Measurements from ENCODE around the gene C9orf153. TPM values are rescaled to one million over a fixed set of nuclear protein-coding genes. Genes with fewer than 3 reads are reported as not detected.

C9orf153 gene
- 0.19 and 0.34 TPM in 2 replicates for total RNA-seq
- long read RNA-seq = 0 reads

- Mint-ChIP-seq H3K27me3 (ENCODE audit: low read depth) (no peaks in the 10 kb centered on the region), H3K4me3 (no peak within 1 kb of the TSS), H3K4me1 (peaks cover 19% of the 10 kb centered on the region), H3K27ac (ENCODE audit: unreplicated experiment) (no peak within 1 kb of the TSS), H3K36me3 (ENCODE audit: low read depth) (peaks cover 11% of the 10 kb centered on the region), H3K9me3 (no peaks in the 10 kb centered on the region)
- no peak for DNase-seq (ENCODE audit: low read depth, low spot score)
- TF ChIP-seq CTCF (conservative IDR thresholded peaks at IDR 0.05) = no peak
Measured at GRCh38 chr9:86259557-86259956, at the start of gene C9orf153. C9orf153 (minus strand) TSS chr9:86259657; CDS start chr9:86229603, 30,054 bp downstream.

- Mint-ChIP-seq H3K9me3 (no peaks in the 10 kb centered on the region), H3K4me3 (no peak overlapping the region), H3K27ac (ENCODE audit: unreplicated experiment) (no peak overlapping the region), H3K27me3 (ENCODE audit: low read depth) (no peaks in the 10 kb centered on the region), H3K36me3 (ENCODE audit: low read depth) (peaks cover 35% of the 10 kb centered on the region), H3K4me1 (peaks cover 7% of the 10 kb centered on the region)
- no peak for DNase-seq (ENCODE audit: low read depth, low spot score)
- TF ChIP-seq CTCF (conservative IDR thresholded peaks at IDR 0.05) = no peak
Measured at GRCh38 chr9:86308687-86309086, 49.2 kb upstream of the C9orf153 start.

GRCh38 chr9:86304236-86304730 lies 44.8 kb upstream of the C9orf153 start:
- DNase-seq (ENCODE audit: low read depth, low spot score) = no peak
- Mint-ChIP-seq H3K4me3 (no peak overlapping the region), H3K9me3 (no peaks in the 10 kb centered on the region), H3K4me1 (peaks cover 9% of the 10 kb centered on the region), H3K27ac (ENCODE audit: unreplicated experiment) (no peak overlapping the region), H3K27me3 (ENCODE audit: low read depth) (no peaks in the 10 kb centered on the region), H3K36me3 (ENCODE audit: low read depth) (peaks cover 17% of the 10 kb centered on the region)
- TF ChIP-seq CTCF (conservative IDR thresholded peaks at IDR 0.05) = no peak

GRCh38 chr9:86303316-86303975 lies 44.0 kb upstream of the C9orf153 start:
- Mint-ChIP-seq H3K36me3 (ENCODE audit: low read depth) (peaks cover 17% of the 10 kb centered on the region), H3K27ac (ENCODE audit: unreplicated experiment) (peak overlapping the region; percentile 89), H3K4me3 (no peak overlapping the region), H3K9me3 (no peaks in the 10 kb centered on the region), H3K27me3 (ENCODE audit: low read depth) (no peaks in the 10 kb centered on the region), H3K4me1 (peaks cover 9% of the 10 kb centered on the region)
- no peak for DNase-seq (ENCODE audit: low read depth, low spot score)
- no peak for TF ChIP-seq CTCF (conservative IDR thresholded peaks at IDR 0.05)

- no peak for DNase-seq (ENCODE audit: low read depth, low spot score)
- no peaks in the 10 kb centered on the region for H3K9me3 Mint-ChIP-seq
- no peak overlapping the region for H3K4me3 Mint-ChIP-seq
- TF ChIP-seq CTCF (conservative IDR thresholded peaks at IDR 0.05) = no peak
- no peaks in the 10 kb centered on the region for H3K27me3 Mint-ChIP-seq (ENCODE audit: low read depth)
- H3K27ac Mint-ChIP-seq (ENCODE audit: unreplicated experiment) = no peak overlapping the region
- peaks cover 18% of the 10 kb centered on the region for H3K36me3 Mint-ChIP-seq (ENCODE audit: low read depth)
- H3K4me1 Mint-ChIP-seq = peaks cover 5% of the 10 kb centered on the region
Measured at GRCh38 chr9:86301686-86302085, 42.2 kb upstream of the C9orf153 start.

Measured in neural crest cell (in vitro differentiated cells).